ENCODE measurements around the gene BMP6. TPM values are rescaled to one million over a fixed set of nuclear protein-coding genes. Genes with fewer than 3 reads are reported as not detected.

Gene BMP6
- total RNA-seq, 1 donor from 2014 or later: 0.97 TPM

GRCh38 chr6:7821426-7821825 is 95.5 kb downstream of the BMP6 start:
- TF ChIP-seq, protein P1, sequence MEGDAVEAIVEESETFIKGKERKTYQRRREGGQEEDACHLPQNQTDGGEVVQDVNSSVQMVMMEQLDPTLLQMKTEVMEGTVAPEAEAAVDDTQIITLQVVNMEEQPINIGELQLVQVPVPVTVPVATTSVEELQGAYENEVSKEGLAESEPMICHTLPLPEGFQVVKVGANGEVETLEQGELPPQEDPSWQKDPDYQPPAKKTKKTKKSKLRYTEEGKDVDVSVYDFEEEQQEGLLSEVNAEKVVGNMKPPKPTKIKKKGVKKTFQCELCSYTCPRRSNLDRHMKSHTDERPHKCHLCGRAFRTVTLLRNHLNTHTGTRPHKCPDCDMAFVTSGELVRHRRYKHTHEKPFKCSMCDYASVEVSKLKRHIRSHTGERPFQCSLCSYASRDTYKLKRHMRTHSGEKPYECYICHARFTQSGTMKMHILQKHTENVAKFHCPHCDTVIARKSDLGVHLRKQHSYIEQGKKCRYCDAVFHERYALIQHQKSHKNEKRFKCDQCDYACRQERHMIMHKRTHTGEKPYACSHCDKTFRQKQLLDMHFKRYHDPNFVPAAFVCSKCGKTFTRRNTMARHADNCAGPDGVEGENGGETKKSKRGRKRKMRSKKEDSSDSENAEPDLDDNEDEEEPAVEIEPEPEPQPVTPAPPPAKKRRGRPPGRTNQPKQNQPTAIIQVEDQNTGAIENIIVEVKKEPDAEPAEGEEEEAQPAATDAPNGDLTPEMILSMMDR (IDR thresholded peaks at IDR 0.05; ENCODE audit: unreplicated experiment): no peak
- Mint-ChIP-seq H3K36me3 (ENCODE audit: low read depth, unreplicated experiment) (peaks cover 3% of the 10 kb centered on the region), H3K4me1 (ENCODE audit: unreplicated experiment) (peaks cover 12% of the 10 kb centered on the region), H3K9me3 (ENCODE audit: unreplicated experiment) (no peaks in the 10 kb centered on the region), H3K4me3 (ENCODE audit: unreplicated experiment) (no peak overlapping the region), H3K27ac (ENCODE audit: unreplicated experiment) (no peak overlapping the region), H3K27me3 (ENCODE audit: unreplicated experiment) (peaks cover 6% of the 10 kb centered on the region)
- no peak for DNase-seq (ENCODE audit: low spot score)

DNA sequence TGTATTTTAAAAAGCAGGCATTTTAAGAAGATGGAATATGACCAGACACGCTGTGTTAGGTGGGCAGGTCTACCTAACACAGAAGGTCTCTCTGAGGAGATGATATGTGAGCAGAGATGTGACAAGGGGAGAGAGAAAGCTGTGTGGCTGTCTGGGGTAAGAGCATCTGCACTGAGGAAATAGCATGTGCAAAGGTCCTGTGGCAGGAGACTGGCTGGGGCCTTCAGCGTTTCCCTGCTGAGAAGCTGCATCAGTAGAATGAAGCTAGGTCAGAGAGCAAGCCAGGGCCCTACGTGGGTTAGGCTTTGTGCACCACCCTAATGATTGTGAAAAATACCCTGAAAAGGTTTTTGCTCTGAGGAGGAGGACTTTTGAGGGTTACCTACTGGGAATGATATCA is 97.7 kb downstream of the BMP6 start:
- Mint-ChIP-seq H3K27ac (ENCODE audit: unreplicated experiment) (no peak overlapping the region), H3K4me3 (ENCODE audit: unreplicated experiment) (no peak overlapping the region), H3K27me3 (ENCODE audit: unreplicated experiment) (peaks cover 8% of the 10 kb centered on the region), H3K4me1 (ENCODE audit: unreplicated experiment) (peaks cover 22% of the 10 kb centered on the region), H3K9me3 (ENCODE audit: unreplicated experiment) (no peaks in the 10 kb centered on the region), H3K36me3 (ENCODE audit: low read depth, unreplicated experiment) (peaks cover 3% of the 10 kb centered on the region)
- TF ChIP-seq, protein P1 (IDR thresholded peaks at IDR 0.05; ENCODE audit: unreplicated experiment): no peak
- DNase-seq (ENCODE audit: low spot score): no peak

DNA sequence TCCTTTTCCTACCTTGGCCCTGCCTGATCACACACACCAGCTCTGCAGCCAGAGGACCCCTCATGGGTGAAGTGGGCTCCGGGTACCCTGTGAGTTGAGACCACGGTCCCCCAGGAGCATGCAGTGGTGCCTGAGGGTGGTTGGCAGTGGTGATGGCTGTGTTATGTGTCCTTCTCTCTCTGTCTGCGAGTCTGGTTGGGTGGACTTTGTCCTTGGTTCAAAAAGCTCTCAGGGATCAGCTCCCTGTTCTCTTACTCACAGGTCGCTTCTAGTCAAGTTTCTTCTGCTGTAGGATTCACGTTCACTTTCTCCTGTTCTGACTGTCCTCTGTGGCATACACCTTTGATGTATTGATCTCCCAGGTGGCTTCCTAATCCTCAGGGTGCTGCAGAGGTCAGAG is 100.1 kb downstream of the BMP6 start:
- no peak for DNase-seq (ENCODE audit: low spot score)
- Mint-ChIP-seq H3K36me3 (ENCODE audit: low read depth, unreplicated experiment) (peaks cover 3% of the 10 kb centered on the region), H3K4me3 (ENCODE audit: unreplicated experiment) (no peak overlapping the region), H3K27ac (ENCODE audit: unreplicated experiment) (no peak overlapping the region), H3K4me1 (ENCODE audit: unreplicated experiment) (peaks cover 12% of the 10 kb centered on the region), H3K9me3 (ENCODE audit: unreplicated experiment) (no peaks in the 10 kb centered on the region), H3K27me3 (ENCODE audit: unreplicated experiment) (peaks cover 8% of the 10 kb centered on the region)
- TF ChIP-seq, protein P1 (IDR thresholded peaks at IDR 0.05; ENCODE audit: unreplicated experiment): no peak

DNA sequence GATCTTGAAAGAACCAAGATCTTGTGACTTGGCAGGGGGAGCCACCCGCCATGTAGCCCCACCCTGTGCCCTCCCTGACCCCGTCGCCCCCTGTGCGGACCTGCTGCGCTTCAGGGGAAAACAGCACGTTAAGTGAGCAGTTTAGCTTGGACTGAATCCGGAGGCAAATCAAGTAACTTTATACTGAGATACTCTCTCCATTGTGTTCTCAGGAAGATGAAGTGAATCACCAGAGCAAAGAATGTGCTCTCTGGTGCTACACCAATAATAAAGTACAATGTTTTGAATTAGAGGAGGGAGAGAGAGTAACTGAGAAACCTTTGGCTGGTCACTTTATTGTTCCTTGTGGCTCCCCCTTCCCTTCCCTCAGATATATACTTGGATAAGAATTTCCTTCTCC is 101.2 kb downstream of the BMP6 start:
- H3K27me3 Mint-ChIP-seq (ENCODE audit: unreplicated experiment): peaks cover 8% of the 10 kb centered on the region
- peaks cover 12% of the 10 kb centered on the region for H3K4me1 Mint-ChIP-seq (ENCODE audit: unreplicated experiment)
- no peaks in the 10 kb centered on the region for H3K9me3 Mint-ChIP-seq (ENCODE audit: unreplicated experiment)
- TF ChIP-seq, protein P1 (IDR thresholded peaks at IDR 0.05; ENCODE audit: unreplicated experiment): no peak
- DNase-seq (ENCODE audit: low spot score): no peak
- H3K27ac Mint-ChIP-seq (ENCODE audit: unreplicated experiment): no peak overlapping the region
- H3K36me3 Mint-ChIP-seq (ENCODE audit: low read depth, unreplicated experiment): peaks cover 3% of the 10 kb centered on the region
- H3K4me3 Mint-ChIP-seq (ENCODE audit: unreplicated experiment): no peak overlapping the region

- H3K4me1 Mint-ChIP-seq (ENCODE audit: unreplicated experiment): peaks cover 16% of the 10 kb centered on the region
- H3K4me3 Mint-ChIP-seq (ENCODE audit: unreplicated experiment): no peak overlapping the region
- peaks cover 3% of the 10 kb centered on the region for H3K27me3 Mint-ChIP-seq (ENCODE audit: unreplicated experiment)
- H3K9me3 Mint-ChIP-seq (ENCODE audit: unreplicated experiment): no peaks in the 10 kb centered on the region
- no peak for DNase-seq (ENCODE audit: low spot score)
- H3K27ac Mint-ChIP-seq (ENCODE audit: unreplicated experiment): no peak overlapping the region
- peaks cover 3% of the 10 kb centered on the region for H3K36me3 Mint-ChIP-seq (ENCODE audit: low read depth, unreplicated experiment)
- TF ChIP-seq, protein P1 (IDR thresholded peaks at IDR 0.05; ENCODE audit: unreplicated experiment): no peak
Measured at GRCh38 chr6:7828124-7828523, 102.2 kb downstream of the BMP6 start.
